ENCODE measurements around the gene C2CD2L.
A peak's percentile ranks its signal among the peaks of the same experiment; 100 is the strongest.

Gene C2CD2L

DNA sequence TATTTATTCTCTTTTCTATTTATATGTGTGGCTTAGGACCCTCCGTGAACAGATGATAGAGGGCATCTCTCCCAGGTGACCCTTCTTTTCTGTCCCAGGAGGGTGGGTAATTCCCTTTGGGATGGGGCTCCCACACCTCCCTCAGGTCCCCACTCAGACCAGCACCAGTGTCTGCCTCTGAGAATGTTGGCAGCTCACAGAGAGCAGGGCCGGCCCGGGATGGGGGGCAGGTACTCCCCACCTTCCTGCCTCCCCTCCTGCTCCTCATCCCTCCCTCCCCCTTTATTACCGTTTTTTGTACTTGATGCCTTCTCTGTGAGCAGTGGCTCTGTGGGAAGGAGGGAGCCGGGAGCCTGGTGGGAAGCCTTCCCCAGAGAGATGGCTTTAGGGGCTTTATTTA, 9.5 kb downstream of the C2CD2L start:
- no peak overlapping the region for H3K4me3 ChIP-seq (ENCODE audit: low read depth, low read length)
- DNase-seq (ENCODE audit: low read depth), result no peak
- TF ChIP-seq, protein P1, sequence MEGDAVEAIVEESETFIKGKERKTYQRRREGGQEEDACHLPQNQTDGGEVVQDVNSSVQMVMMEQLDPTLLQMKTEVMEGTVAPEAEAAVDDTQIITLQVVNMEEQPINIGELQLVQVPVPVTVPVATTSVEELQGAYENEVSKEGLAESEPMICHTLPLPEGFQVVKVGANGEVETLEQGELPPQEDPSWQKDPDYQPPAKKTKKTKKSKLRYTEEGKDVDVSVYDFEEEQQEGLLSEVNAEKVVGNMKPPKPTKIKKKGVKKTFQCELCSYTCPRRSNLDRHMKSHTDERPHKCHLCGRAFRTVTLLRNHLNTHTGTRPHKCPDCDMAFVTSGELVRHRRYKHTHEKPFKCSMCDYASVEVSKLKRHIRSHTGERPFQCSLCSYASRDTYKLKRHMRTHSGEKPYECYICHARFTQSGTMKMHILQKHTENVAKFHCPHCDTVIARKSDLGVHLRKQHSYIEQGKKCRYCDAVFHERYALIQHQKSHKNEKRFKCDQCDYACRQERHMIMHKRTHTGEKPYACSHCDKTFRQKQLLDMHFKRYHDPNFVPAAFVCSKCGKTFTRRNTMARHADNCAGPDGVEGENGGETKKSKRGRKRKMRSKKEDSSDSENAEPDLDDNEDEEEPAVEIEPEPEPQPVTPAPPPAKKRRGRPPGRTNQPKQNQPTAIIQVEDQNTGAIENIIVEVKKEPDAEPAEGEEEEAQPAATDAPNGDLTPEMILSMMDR (IDR thresholded peaks at IDR 0.05; ENCODE audit: insufficient read depth, low read depth, low read length, missing control alignments), result no peak

DNA sequence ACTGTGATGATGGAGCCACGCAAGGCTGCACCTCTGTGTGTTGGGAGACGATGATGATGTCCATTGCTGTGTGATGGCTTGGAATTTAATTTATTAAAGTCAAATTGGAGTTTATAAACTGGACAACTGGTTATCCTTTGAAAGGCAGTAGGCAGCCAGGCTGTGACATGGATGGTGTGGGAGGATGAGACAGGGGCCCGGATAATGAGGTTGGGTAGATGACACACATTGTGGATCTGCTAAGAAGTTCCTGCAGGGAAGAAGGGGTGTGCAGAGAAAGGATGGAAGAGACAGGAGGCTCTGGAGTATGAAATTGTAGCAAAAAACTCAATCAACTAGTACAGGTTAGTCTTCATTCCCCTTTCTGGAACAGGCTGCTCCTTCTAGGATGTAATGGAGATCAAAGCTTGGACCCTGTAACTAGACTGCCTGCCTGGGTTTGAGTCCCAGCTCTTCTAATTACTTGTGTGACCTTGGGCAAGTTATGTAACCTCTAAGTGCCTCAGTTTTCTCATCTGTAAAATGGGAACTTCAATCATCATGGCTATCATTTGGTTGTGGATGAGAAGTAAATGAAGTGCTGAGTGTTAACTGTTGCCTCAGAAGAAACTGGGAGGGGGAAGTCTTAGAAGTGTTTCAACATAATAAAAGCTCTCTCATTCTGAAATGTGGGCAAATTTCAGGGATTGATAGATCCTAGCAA, 10.0 kb downstream of the C2CD2L start:
- TF ChIP-seq, protein P1 (IDR thresholded peaks at IDR 0.05; ENCODE audit: insufficient read depth, low read depth, low read length, missing control alignments), result no peak
- no peak overlapping the region for H3K4me3 ChIP-seq (ENCODE audit: low read depth, low read length)
- DNase-seq (ENCODE audit: low read depth), result no peak

DNA sequence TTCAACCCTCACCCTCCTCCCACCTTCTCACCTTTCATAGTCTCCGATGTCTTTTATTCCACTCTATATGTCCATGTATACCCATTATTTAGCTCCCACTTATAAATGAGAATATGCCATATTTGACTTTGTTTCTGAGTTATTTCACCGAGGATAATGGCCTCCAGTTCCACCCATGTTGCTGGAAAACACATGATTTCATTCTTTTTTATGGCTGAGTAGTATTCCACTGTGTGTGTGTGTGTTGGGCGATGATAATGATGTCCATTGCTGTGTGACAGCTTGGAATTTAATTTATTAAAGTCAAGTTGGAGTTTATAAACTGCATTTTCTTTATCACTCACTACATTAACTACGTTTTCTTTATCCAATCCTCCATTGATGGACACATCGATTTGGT, 11.1 kb downstream of the C2CD2L start:
- DNase-seq (ENCODE audit: low read depth), result no peak
- TF ChIP-seq, protein P1 (IDR thresholded peaks at IDR 0.05; ENCODE audit: insufficient read depth, low read depth, low read length, missing control alignments), result no peak
- no peak overlapping the region for H3K4me3 ChIP-seq (ENCODE audit: low read depth, low read length)

DNA sequence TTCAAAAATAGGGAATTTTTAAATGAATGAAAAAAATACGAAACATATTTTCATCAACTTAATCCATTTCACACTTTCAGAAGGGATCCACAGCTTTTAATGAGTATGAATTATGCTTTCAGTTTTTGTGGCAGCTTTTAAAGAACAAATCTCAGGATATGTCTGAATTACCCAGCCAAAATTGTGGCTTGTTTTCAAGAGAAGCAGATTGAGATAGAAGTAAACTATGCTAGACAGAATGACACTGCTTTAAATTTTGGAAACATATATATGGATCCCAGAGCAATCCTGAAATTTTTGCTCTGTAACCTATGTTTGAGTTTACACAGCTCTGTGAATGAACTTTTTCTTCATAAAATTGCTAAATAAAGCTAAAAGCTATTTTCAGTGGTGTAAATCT, 11.8 kb downstream of the C2CD2L start:
- no peak for DNase-seq (ENCODE audit: low read depth)
- no peak overlapping the region for H3K4me3 ChIP-seq (ENCODE audit: low read depth, low read length)
- TF ChIP-seq, protein P1 (IDR thresholded peaks at IDR 0.05; ENCODE audit: insufficient read depth, low read depth, low read length, missing control alignments), result no peak

DNA sequence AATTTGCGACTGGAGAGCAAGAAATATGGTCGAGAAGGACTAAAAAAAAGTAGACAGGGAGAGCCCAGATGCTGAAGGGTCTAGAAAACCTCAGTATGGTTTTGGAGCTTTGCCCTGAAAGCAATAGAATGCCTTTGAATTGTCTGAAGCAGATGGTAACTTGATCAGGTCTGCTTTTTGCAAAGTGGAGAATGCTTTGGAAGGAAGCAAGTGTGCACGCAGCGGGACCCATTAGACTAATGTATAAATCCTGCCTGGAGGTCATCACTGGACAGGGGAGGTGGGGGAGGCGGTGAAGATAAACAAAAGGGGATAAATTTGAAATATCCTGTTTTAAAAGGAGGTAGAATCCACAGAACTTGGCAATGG, 13.5 kb downstream of the C2CD2L start:
- no peak for DNase-seq (ENCODE audit: low read depth)
- peak overlapping the region; percentile 58 for H3K4me3 ChIP-seq (ENCODE audit: low read depth, low read length)
- TF ChIP-seq, protein P1 (IDR thresholded peaks at IDR 0.05; ENCODE audit: insufficient read depth, low read depth, low read length, missing control alignments), result no peak

- H3K4me3 ChIP-seq (ENCODE audit: low read depth, low read length), result peak within 1 kb of the TSS; percentile 96
- TF ChIP-seq, protein P1 (IDR thresholded peaks at IDR 0.05; ENCODE audit: insufficient read depth, low read depth, low read length, missing control alignments), result no peak
- peak; percentile 100 for DNase-seq (ENCODE audit: low read depth)
Measured at GRCh38 chr11:119121008-119121810, 14.1 kb downstream of the C2CD2L start, which contains the start of gene HINFP. Gene HINFP, plus strand, starts transcription at chr11:119121580. Its CDS starts 5,365 bp downstream, at chr11:119126945.

Data from GM12865 (cell line).